SKM-1 treated with dmso at 0.1 percent for 144 hours (cell line): ENCODE measurements around the gene BTD.
A peak's percentile ranks its signal among the peaks of the same experiment; 100 is the strongest.
"Not testable (repeated sequence)": the region's sequence is repeated elsewhere in the genome, so short reads cannot be mapped to it uniquely, and the experiment has no call there.

ENCODE experiments used
- DNase-seq: peaks from one replicate; lab custom pipeline; 2025; ENCODE audit not compliant: unreplicated experiment; lab: John Stamatoyannopoulos, UW

BTD gene

DNA sequence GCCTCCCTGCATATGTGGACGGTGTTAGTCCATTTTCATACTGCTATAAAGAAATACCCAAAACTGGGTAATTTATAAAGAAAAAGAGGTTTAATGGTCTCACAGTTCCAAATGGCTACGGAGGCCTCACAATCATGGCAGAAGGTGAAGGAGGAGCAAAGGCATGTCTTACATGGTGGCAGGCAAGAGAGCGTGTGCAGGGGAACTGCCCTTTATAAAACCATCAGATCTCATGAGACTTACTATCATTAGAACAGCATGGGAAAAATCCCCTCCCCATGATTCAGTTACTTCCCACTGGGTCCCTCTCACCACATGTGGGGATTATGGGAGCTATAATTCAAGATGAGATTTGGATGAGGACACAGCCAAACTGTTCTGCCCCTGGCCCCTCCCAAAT, 1.3 kb downstream of the BTD start:
- not testable (repeated sequence) for DNase-seq

DNA sequence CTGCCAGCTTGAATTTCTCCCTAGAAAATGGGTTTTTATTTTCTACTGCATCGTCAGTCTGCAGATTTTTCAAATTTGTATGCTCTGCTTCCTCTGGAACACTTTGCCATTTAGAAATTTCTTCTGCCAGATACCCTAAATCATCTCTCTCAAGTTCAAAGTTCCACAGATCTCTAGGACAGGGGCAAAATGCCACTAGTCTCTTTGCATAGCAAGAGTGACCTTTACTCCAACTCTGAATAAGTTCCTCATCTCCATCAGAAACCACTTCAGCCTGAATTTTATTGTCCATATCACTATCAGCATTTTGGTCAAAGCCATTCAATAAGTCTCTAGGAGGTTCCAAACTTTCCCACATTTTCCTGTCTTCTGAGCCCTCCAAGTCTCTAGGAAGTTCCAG, 3.0 kb downstream of the BTD start:
- not testable (repeated sequence) for DNase-seq

- no peak for DNase-seq
Observed at GRCh38 chr3:15606434-15606891, 4.9 kb downstream of the BTD start.

- peak; percentile 79 for DNase-seq
Observed at GRCh38 chr3:15610082-15610759, 8.7 kb downstream of the BTD start.

DNA sequence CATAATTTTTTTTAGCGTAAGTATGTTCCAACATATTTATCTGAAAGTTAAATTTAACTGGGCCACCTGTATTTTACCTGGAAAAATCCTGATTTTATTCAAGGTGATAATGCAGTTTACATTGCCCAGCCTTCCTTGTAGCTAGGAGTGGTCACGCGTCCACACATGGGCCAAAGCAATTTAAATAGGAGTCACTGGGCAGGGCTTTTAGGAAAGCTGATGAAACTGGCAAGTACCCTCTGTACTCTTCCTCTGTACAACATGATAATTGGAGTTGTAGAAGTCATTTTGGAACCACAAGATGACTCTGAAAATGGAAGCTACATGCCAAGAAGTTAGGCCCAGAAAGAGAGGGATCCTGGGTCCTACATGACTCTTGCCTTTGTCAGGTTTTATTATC, 9.5 kb downstream of the BTD start:
- no peak for DNase-seq

- no peak for DNase-seq
Observed at GRCh38 chr3:15612001-15612400, 10.5 kb downstream of the BTD start.

- no peak for DNase-seq
Observed at GRCh38 chr3:15614958-15615357, 13.4 kb downstream of the BTD start.

DNA sequence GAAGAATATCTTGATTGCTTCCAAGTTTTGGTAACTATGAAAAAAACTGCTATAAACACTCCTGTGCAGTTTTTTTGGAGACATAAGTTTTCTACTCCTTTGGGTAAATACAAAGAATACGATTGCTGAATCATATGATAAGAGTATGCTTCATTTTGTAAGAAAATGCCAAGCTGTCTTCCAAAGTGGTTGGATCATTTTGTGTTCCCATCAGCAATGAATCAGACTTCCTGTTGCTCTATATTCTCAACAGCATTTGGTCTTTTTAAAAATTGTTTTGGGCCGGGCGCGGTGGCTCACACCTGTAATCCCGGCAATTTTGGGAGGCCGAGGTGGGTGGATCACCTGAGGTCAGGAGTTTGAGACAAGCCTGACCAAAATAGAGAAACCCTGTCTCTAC, 14.5 kb downstream of the BTD start:
- no peak for DNase-seq

- not testable (repeated sequence) for DNase-seq
Observed at GRCh38 chr3:15619659-15620464, 18.3 kb downstream of the BTD start.

DNA sequence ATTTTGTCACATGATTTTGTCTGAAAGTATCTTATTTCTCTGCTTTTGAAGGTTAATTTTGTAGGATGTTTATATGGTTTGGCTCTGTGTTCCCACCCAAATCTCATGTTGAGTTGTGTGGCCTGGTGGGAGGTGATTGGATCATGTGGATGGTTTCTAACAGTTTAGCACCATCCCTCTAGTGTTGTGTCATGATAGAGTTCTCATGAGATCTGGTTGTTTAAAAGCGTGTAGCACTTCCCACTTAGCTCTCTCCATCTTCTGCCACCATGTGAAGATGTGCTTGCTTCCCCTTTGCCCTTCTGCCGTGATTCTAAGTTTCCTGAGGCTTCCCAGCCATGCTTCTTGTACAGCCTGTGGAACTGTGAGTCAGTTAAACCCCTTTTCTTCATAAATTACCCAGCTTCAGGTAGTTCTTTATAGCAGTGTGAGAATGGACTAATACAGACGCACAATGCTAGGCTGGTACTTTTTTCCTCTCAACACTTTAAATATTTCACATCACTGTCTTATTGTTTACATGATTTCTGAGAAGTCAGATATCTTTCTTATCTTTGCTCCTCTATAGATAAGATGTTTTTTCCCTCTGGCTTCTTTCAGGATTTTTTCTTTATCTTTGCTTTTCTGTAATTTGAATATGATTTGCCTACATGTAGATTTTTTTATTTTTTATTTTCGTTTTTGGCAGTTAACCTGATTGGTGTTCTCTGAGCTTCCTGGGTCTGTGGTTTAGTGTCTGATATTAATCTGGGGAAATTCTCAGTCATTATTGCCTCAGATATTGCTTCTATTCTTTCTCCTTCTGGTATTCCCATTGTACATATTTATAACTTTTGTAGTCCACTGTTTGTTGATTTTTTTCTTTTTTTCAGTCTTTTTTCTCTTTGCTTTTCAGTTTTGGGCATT, 22.2 kb downstream of the BTD start:
- no peak for DNase-seq

- DNase-seq = no peak
Observed at GRCh38 chr3:15628967-15629366, 27.4 kb downstream of the BTD start.

DNA sequence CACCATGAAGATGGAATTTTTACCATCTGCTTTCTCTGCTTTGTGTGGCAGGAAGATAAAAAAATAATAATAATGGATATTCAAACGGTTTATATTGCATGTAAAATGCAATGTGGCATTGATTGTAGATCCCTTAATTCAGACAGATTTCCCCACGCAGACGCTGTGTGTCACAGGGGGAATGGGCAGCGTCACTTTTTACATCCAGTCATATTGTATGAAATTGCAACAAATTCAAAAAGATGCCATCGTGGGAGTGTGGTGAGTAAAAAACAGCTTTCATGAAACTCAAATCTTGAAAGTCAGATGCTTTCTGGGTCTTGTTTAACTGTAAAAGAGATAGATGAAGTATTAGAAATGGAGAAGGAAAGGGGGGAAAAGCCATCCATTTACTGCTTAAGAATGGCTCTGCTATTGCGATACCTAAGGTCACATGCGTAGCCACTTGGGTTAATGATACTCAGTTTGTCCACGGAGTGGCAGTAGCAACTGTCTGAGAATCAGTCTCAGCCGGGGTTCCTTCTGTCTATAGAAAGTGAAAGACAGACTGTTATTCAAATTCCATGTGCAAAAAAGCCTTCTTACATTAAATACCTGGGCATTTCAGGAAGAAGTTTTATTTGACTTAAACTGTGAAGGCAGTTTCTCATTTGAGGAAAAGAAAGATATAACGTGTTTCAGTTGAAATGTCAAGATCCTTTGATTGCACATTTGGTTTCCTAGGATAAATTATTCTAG, 28.5 kb downstream of the BTD start:
- DNase-seq = peak; percentile 64

GRCh38 chr3:15630646-15631350, 29.3 kb downstream of the BTD start:
- no peak for DNase-seq

DNA sequence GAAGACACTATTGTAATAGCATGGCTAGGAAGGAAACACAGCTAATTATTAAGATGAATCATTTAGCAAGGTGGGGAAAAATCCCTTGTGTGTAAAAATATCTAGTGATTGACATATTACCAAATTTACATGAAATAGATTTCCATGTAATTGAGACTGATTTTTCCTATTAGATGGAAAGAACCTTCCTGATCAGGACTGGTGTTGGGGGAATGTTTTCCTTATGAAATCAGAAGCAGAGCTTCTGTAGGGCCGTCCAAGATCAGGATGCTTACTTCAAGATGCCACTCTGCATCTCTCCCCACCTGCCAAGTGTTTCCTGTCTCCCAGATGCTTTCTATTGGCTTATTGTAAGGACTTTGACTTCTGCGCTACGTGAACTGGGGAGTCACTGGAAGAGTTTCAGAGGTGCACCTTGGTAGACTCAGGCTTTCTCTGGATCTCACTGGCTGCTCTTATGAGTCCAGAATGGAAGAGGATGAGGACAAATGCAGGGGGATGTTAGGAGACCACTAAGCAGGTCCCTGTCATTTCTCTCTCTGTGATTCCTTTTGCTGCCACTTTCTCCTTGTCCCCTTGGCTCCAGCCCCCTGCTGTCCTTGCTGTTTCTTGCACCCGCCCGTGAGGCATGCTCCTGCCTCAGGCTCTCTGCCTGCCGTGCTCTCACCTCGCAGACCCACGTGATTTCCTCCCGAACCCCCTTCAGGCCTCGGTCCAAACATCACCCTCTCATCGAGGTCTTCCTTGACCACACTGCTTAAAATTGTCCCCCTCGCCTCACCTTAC, 30.1 kb downstream of the BTD start:
- no peak for DNase-seq

DNA sequence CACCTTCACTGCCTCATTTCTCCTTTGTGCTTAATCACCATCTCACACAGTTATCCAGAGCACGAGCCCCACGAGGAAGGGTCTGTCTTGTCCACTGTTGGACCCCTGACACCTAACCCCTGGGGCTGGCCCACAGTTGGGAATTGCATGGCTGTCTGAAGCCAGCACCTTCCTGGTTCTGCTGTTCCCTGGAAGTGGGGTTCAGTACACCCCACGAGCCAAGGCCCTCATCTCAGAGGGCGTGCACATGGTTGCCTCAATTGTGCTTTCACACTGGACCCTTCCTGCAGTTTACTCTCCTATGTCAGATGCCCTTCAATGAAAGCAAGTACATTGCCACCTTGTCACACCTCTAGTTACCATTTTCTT, 30.7 kb downstream of the BTD start:
- no peak for DNase-seq

GRCh38 chr3:15633159-15633558, 31.6 kb downstream of the BTD start:
- no peak for DNase-seq

GRCh38 chr3:15633766-15634598, 32.4 kb downstream of the BTD start:
- no peak for DNase-seq

DNA sequence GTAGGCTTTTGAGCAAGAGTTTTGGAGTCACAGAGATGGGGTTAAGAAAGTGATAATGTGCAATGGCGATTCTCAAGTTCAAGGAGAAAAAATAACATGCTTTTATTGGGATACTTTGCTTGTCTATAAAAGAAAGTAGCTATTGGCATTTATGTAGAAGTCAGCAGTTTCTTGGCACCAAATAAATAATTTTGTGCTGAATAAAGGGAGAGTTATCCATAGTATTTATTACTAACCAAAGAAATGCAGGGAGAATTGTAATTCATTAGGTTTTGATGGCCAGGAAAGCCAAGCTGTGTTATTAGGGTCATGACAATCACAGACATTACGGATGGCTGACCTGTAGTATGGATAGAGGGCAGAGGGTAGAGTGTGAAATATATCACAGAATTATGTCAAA, 33.1 kb downstream of the BTD start:
- DNase-seq = no peak
